ENCODE measurements around the gene DIP2A. TPM values are rescaled to one million over a fixed set of nuclear protein-coding genes. Genes with fewer than 3 reads are reported as not detected.
A peak's percentile ranks its signal among the peaks of the same experiment; 100 is the strongest.

The DIP2A gene
- total and polyA plus RNA-seq, 2 experiments from 2014 or later: 18.5 to 36.3 TPM

GRCh38 chr21:46544003-46544402 is 85.3 kb downstream of the DIP2A start (continued):
- TF ChIP-seq, protein P1, sequence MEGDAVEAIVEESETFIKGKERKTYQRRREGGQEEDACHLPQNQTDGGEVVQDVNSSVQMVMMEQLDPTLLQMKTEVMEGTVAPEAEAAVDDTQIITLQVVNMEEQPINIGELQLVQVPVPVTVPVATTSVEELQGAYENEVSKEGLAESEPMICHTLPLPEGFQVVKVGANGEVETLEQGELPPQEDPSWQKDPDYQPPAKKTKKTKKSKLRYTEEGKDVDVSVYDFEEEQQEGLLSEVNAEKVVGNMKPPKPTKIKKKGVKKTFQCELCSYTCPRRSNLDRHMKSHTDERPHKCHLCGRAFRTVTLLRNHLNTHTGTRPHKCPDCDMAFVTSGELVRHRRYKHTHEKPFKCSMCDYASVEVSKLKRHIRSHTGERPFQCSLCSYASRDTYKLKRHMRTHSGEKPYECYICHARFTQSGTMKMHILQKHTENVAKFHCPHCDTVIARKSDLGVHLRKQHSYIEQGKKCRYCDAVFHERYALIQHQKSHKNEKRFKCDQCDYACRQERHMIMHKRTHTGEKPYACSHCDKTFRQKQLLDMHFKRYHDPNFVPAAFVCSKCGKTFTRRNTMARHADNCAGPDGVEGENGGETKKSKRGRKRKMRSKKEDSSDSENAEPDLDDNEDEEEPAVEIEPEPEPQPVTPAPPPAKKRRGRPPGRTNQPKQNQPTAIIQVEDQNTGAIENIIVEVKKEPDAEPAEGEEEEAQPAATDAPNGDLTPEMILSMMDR (conservative IDR thresholded peaks at IDR 0.05; ENCODE audit: low read depth in 2 of 2): no peak
- TF ChIP-seq STAT1 (IDR thresholded peaks at IDR 0.05; ENCODE audit: unreplicated experiment): no peak
- TF ChIP-seq POLR2AphosphoS5 (IDR thresholded peaks at IDR 0.05; ENCODE audit: low read depth): no peak

- DNase-seq (ENCODE audit: low spot score) (no peak), ATAC-seq (no peak)
- Histone ChIP-seq H3K9me2 (ENCODE audit: insufficient read depth) (no peaks in the 10 kb centered on the region), H3K27me3 (ENCODE audit: insufficient read depth) (no peaks in the 10 kb centered on the region), H3K4me3 (no peak overlapping the region), H3K4me2 (no peak overlapping the region), H3F3A (replicated peaks; ENCODE audit: low read depth) (0 out of 2 replicates have a peak, but pooled peaks cover 2% of the 10 kb centered on the region), H4K20me1 (replicated peaks; ENCODE audit: insufficient read depth) (no peaks in the 10 kb centered on the region), H2AFZ (no peak overlapping the region), H3K36me3 (ENCODE audit: insufficient read depth) (peaks cover 4% of the 10 kb centered on the region; the same call in 1 of the 2 replicates), H3K4me1 (ENCODE audit: insufficient read depth) (no peaks in the 10 kb centered on the region), H3K27ac (ENCODE audit: low read depth) (no peak overlapping the region), H3K79me2 (replicated peaks; ENCODE audit: insufficient read depth) (no peaks in the 10 kb centered on the region)
- Mint-ChIP-seq H3K4me1 (no peaks in the 10 kb centered on the region), H3K27me3 (ENCODE audit: insufficient read depth, low read depth, poor library complexity) (no peaks in the 10 kb centered on the region), H3K9me3 (no peaks in the 10 kb centered on the region), H3K36me3 (ENCODE audit: low read depth) (peaks cover 31% of the 10 kb centered on the region), H3K27ac (peak overlapping the region; percentile 57; the same call in 1 of the 2 replicates), H3K4me3 (no peak overlapping the region)
- TF ChIP-seq POLR2AphosphoS5 (IDR thresholded peaks at IDR 0.05; ENCODE audit: low read depth) (no peak), ZNF331 (CRISPR knock-in tag; IDR thresholded peaks at IDR 0.05; ENCODE audit: low read depth) (no peak), REST (IDR thresholded peaks at IDR 0.05; ENCODE audit: unreplicated experiment) (no peak), CREB1 (CRISPR knock-in tag; IDR thresholded peaks at IDR 0.05; ENCODE audit: low read depth) (no peak), EZH2phosphoT487 (IDR thresholded peaks at IDR 0.05; ENCODE audit: unreplicated experiment) (no peak), ETS1 (IDR thresholded peaks at IDR 0.05) (no peak), STAT1 (IDR thresholded peaks at IDR 0.05; ENCODE audit: unreplicated experiment) (no peak), EZH2 (IDR thresholded peaks at IDR 0.05; ENCODE audit: low read depth, unreplicated experiment) (no peak), ZNF114 (CRISPR knock-in tag; IDR thresholded peaks at IDR 0.05) (no peak), JUNB (IDR thresholded peaks at IDR 0.05; ENCODE audit: unreplicated experiment) (no peak), NANOG (IDR thresholded peaks at IDR 0.05; ENCODE audit: borderline replicate concordance) (no peak)
- TF ChIP-seq, protein P1 (conservative IDR thresholded peaks at IDR 0.05; ENCODE audit: low read depth in 2 of 2): no peak
Observed at GRCh38 chr21:46544824-46545223, 86.1 kb downstream of the DIP2A start.

Data from GM23338 (cell line).